HCT116 (cell line): ENCODE measurements around the gene MRPS35. TPM values are rescaled to one million over a fixed set of nuclear protein-coding genes. Genes with fewer than 3 reads are reported as not detected.
"Not testable (repeated sequence)": the region's sequence is repeated elsewhere in the genome, so short reads cannot be mapped to it uniquely, and the experiment has no call there.

Experiments used
- ATAC-seq: fragments of 200-7000 bp; cut with Tn5 transposase; 2 replicates; pipeline ENCODE4 v1.9.1; 2020; ENCODE audit warnings: mild to moderate bottlenecking, moderate library complexity
- BruUV-seq: library from RNA; stranded (reverse); fragments of 400-500 nt; replicated peaks from 2 replicates; lab custom pipeline; 2021; lab: Mats Ljungman, UMichigan
- CTCF ChIA-PET: fragments of 300-600 bp; sonication (Branson Sonifier 250); formaldehyde crosslinking; loops from one replicate; lab custom pipeline; 2021; ENCODE audit warnings: antibody characterized with exemption; lab: Charles Lee
- POLR2A ChIA-PET: fragments of 300-600, 350-600 bp; sonication (Branson Sonifier 250); formaldehyde crosslinking; loops from one replicate; lab custom pipeline; 2021; ENCODE audit warnings: antibody characterized with exemption; lab: Charles Lee
- RAD21 ChIA-PET, 2 experiments: fragments of 300-600 bp; sonication (Branson Sonifier 250); formaldehyde crosslinking; loops; one replicate each; lab custom pipeline; 2023; ENCODE audit warnings: low total read pairs in 2 of 2; ENCODE audit not compliant: uncharacterized antibody in 2 of 2, unreplicated experiment in 2 of 2, low non-redundant PET in 1 of 2; lab: Charles Lee
- DNase-seq: peaks from one replicate; pipeline ENCODE4 v3.0.0-alpha.2; 2010; ENCODE audit warnings: low read depth, low spot score
- H2AFZ ChIP-seq: fragments of 200-600 bp; shearing (Covaris generic), sonication (generic); 2 replicates; pipeline ENCODE4 v1.6.1; 2017; ENCODE audit warnings: low read depth, mixed run types, mixed read lengths, antibody characterized with exemption, low read length; ENCODE audit not compliant: poor library complexity, severe bottlenecking
- H3K27ac ChIP-seq: 2 replicates; pipeline ENCODE4 v1.5.1; 2012; ENCODE audit warnings: low read depth, low read length
- H3K27me3 ChIP-seq: fragments of 200-600 bp; sonication (generic); 2 replicates; pipeline ENCODE4 v1.6.1; 2016; ENCODE audit warnings: mixed run types, low read length, mixed read lengths; ENCODE audit not compliant: insufficient read depth
- H3K36me3 ChIP-seq, 2 experiments: fragments of 200-500 bp in 1 of 2; fragments of 200-600 bp in 1 of 2; sonication (Bioruptor generic) in 1 of 2; sonication (generic) in 1 of 2; 2 replicates each; pipeline versions ENCODE4 v1.5.1 to v1.6.1; 2014 to 2016; ENCODE audit warnings: low read length in 2 of 2, inconsistent platforms in 1 of 2, mixed read lengths in 1 of 2, mixed run types in 1 of 2; ENCODE audit not compliant: insufficient read depth in 2 of 2, control insufficient read depth in 1 of 2
- H3K4me1 ChIP-seq, 2 experiments: fragments of 200-600 bp in 1 of 2; sonication (generic) in 1 of 2; 2 replicates each; pipeline versions ENCODE4 v1.5.1 to v1.6.1; 2012 to 2017; ENCODE audit warnings: low read length in 2 of 2, inconsistent platforms in 1 of 2, mild to moderate bottlenecking in 1 of 2, mixed read lengths in 1 of 2, mixed run types in 1 of 2, moderate library complexity in 1 of 2; ENCODE audit not compliant: insufficient read depth in 2 of 2, control insufficient read depth in 1 of 2
- H3K4me2 ChIP-seq: fragments of 200-600 bp; sonication (generic); 2 replicates; pipeline ENCODE4 v1.6.1; 2017; ENCODE audit warnings: mixed run types, low read length, mixed read lengths
- H3K4me3 ChIP-seq, 2 experiments: fragments of 200-600 bp in 1 of 2; sonication (generic) in 1 of 2; replicated peaks in 1 of 2; 2 replicates each; pipeline ENCODE4 v1.5.1; 2011 to 2016; ENCODE audit warnings: low read length in 2 of 2, control low read depth in 1 of 2, low read depth in 1 of 2, mild to moderate bottlenecking in 1 of 2, mixed read lengths in 1 of 2, mixed run types in 1 of 2
- H3K79me2 ChIP-seq: fragments of 200-600 bp; sonication (generic); 2 replicates; pipeline ENCODE4 v1.6.1; 2017; ENCODE audit warnings: mild to moderate bottlenecking, mixed run types, low read length, moderate library complexity, mixed read lengths; ENCODE audit not compliant: insufficient read depth
- H3K9ac ChIP-seq: fragments of 200-600 bp; sonication (generic); 2 replicates; pipeline ENCODE4 v1.6.1; 2016; ENCODE audit warnings: low read length, mixed read lengths
- H3K9me2 ChIP-seq: fragments of 200-600 bp; sonication (generic), shearing (Covaris generic); 2 replicates; pipeline ENCODE4 v1.6.1; 2017; ENCODE audit warnings: mixed run types, mild to moderate bottlenecking, moderate library complexity; ENCODE audit not compliant: insufficient read depth
- H3K9me3 ChIP-seq, 2 experiments: fragments of 200-500 bp in 1 of 2; fragments of 200-600 bp in 1 of 2; sonication (Bioruptor generic) in 1 of 2; sonication (generic) in 1 of 2; 2 replicates each; pipeline ENCODE4 v1.6.1; 2014 to 2017; ENCODE audit warnings: low read length in 2 of 2, mixed read lengths in 2 of 2, inconsistent platforms in 1 of 2, low read depth in 1 of 2, mild to moderate bottlenecking in 1 of 2, mixed run types in 1 of 2, moderate library complexity in 1 of 2; ENCODE audit not compliant: control insufficient read depth in 1 of 2, insufficient read depth in 1 of 2
- H4K20me1 ChIP-seq: fragments of 200-600 bp; sonication (generic), shearing (Covaris generic); 2 replicates; pipeline ENCODE4 v1.6.1; 2017; ENCODE audit warnings: mixed run types, mild to moderate bottlenecking, moderate library complexity; ENCODE audit not compliant: insufficient read depth
- CBX3 ChIP-seq: IDR thresholded peaks from 2 replicates; pipeline ENCODE4 v1.6.1; 2012; ENCODE audit warnings: low read depth
- CEBPB ChIP-seq: IDR thresholded peaks from 2 replicates; pipeline ENCODE4 v1.6.1; 2012; ENCODE audit warnings: low read depth
- CTCF ChIP-seq, 3 experiments: fragments of 200-600 bp in 1 of 3; sonication (generic) in 1 of 3; IDR thresholded peaks in 2 of 3; conservative IDR thresholded peaks in 1 of 3; 2 replicates each; pipeline ENCODE4 v1.5.1; 2012 to 2017; ENCODE audit warnings: low read depth in 2 of 3, low read length in 2 of 3, antibody characterized with exemption in 1 of 3, borderline replicate concordance in 1 of 3, control low read depth in 1 of 3, mild to moderate bottlenecking in 1 of 3, mixed read lengths in 1 of 3, mixed run types in 1 of 3, moderate library complexity in 1 of 3; ENCODE audit not compliant: insufficient read depth in 1 of 3
- EGR1 ChIP-seq: IDR thresholded peaks from 2 replicates; pipeline ENCODE4 v1.6.1; 2012; ENCODE audit warnings: low read depth
- ELF1 ChIP-seq: IDR thresholded peaks from 2 replicates; pipeline ENCODE4 v1.6.1; 2012; ENCODE audit warnings: low read depth, borderline replicate concordance
- EZH2phosphoT487 ChIP-seq: fragments of 200-600 bp; IDR thresholded peaks from 2 replicates; pipeline ENCODE4 v1.6.1; 2018; ENCODE audit warnings: antibody characterized with exemption, borderline replicate concordance
- FOSL1 ChIP-seq: IDR thresholded peaks from 2 replicates; pipeline ENCODE4 v1.6.1; 2012; ENCODE audit warnings: low read depth
- JUND ChIP-seq: IDR thresholded peaks from 2 replicates; pipeline ENCODE4 v1.6.1; 2012
- MAX ChIP-seq: IDR thresholded peaks from 2 replicates; pipeline ENCODE4 v1.6.1; 2012
- POLR2A ChIP-seq: IDR thresholded peaks from 2 replicates; pipeline ENCODE4 v1.7.0; 2011; ENCODE audit warnings: borderline replicate concordance; ENCODE audit not compliant: insufficient read depth, insufficient read length; ENCODE audit errors: extremely low read depth
- POLR2AphosphoS5 ChIP-seq: IDR thresholded peaks from 2 replicates; pipeline ENCODE4 v1.6.1; 2011; ENCODE audit warnings: mild to moderate bottlenecking, low read depth, low read length, moderate library complexity
- RAD21 ChIP-seq: IDR thresholded peaks from 2 replicates; pipeline ENCODE4 v1.6.1; 2012; ENCODE audit warnings: low read depth, mild to moderate bottlenecking
- SIN3A ChIP-seq: IDR thresholded peaks from 2 replicates; pipeline ENCODE4 v1.6.1; 2012; ENCODE audit warnings: low read depth
- SRF ChIP-seq: IDR thresholded peaks from 2 replicates; pipeline ENCODE4 v1.6.1; 2012; ENCODE audit warnings: low read depth
- TCF7L2 ChIP-seq: IDR thresholded peaks from 2 replicates; pipeline ENCODE4 v1.7.0; 2011; ENCODE audit warnings: borderline replicate concordance, inconsistent platforms; ENCODE audit not compliant: insufficient read depth, insufficient read length; ENCODE audit errors: extremely low read depth
- YY1 ChIP-seq: IDR thresholded peaks from 2 replicates; pipeline ENCODE4 v1.6.1; 2011; ENCODE audit warnings: low read length, low read depth, moderate library complexity, mild to moderate bottlenecking; ENCODE audit not compliant: insufficient replicate concordance; ENCODE audit errors: extremely low read depth
- ZBTB33 ChIP-seq: IDR thresholded peaks from 2 replicates; pipeline ENCODE4 v1.6.1; 2011; ENCODE audit warnings: mild to moderate bottlenecking, low read length, moderate library complexity; ENCODE audit not compliant: insufficient replicate concordance; ENCODE audit errors: extremely low read depth
- ZFX ChIP-seq: fragments of 450-650 bp; IDR thresholded peaks from 2 replicates; pipeline ENCODE4 v1.6.1; 2017
- ZNF274 ChIP-seq: fragments of 200-500 bp; sonication (Bioruptor generic); IDR thresholded peaks from 2 replicates; pipeline ENCODE4 v1.6.1; 2014; ENCODE audit warnings: mild to moderate bottlenecking, low read depth, low read length, inconsistent platforms
- intact Hi-C: fragments of 100-400 bp; cut with micrococcal nuclease; formaldehyde crosslinking; loops from 2 replicates; pipeline ENCODE4 v1.10.0; 2022
- total RNA-seq: library from RNA; stranded (reverse); gene quantifications from one replicate; pipeline ENCODE4 v1.2.1, GENCODE V29; 2021; ENCODE audit not compliant: unreplicated experiment

MRPS35 gene
- total RNA-seq, 1 experiment from 2014 or later: 55.4 TPM

- no peaks in the 10 kb centered on the region; the same call in 1 of the 2 replicates for H3K9me2 ChIP-seq
- RAD21 ChIA-PET: interaction anchor here in 1 of 2 experiments (1.5 kb wide), 1 partner anchor 88 kb away, joined by 4 read pairs; no protein-coding TSS in a partner anchor
- H2AFZ ChIP-seq: no peak overlapping the region
- peaks cover 20 to 25% of the 10 kb centered on the region in 2 experiments; a peak in 3 of 4 replicates for H3K36me3 ChIP-seq
- H3K4me2 ChIP-seq: no peak overlapping the region
- POLR2A ChIA-PET: interaction anchor here (0.5 kb wide), 1 partner anchor 59 kb away, joined by 3 read pairs; no protein-coding TSS in a partner anchor
- H4K20me1 ChIP-seq: peaks cover 9% of the 10 kb centered on the region; the same call in 1 of the 2 replicates
- TF ChIP-seq JUND (no peak), ZFX (no peak), SIN3A (no peak), POLR2AphosphoS5 (no peak), CTCF (IDR thresholded peaks at IDR 0.05 in 2 of 3, conservative IDR thresholded peaks at IDR 0.05 in 1 of 3; ENCODE audit: borderline replicate concordance in 1 of 3, insufficient read depth in 1 of 3, low read depth in 2 of 3, low read length in 2 of 3) (no peak), SRF (no peak), MAX (no peak), FOSL1 (no peak), CBX3 (no peak), CEBPB (no peak), ZBTB33 (no peak), TCF7L2 (no peak), ELF1 (no peak), EGR1 (no peak), POLR2A (no peak), ZNF274 (no peak), EZH2phosphoT487 (no peak), YY1 (no peak), RAD21 (no peak)
- peaks cover 14% of the 10 kb centered on the region for H3K79me2 ChIP-seq
- no peak overlapping the region for H3K4me3 ChIP-seq
- H3K4me1 ChIP-seq: no peaks in the 10 kb centered on the region
- intact Hi-C loops: loop anchor here (1.0 to 2.0 kb wide), 6 partner anchors 88 to 1266 kb away; no protein-coding TSS in a partner anchor
- H3K27ac ChIP-seq: no peak overlapping the region
- CTCF ChIA-PET: interaction anchor here (0.8 to 2.5 kb wide), 13 partner anchors 8 to 1229 kb away, joined by 3 to 25 read pairs (median 4); no protein-coding TSS in a partner anchor
- DNase-seq (no peak), ATAC-seq (no peak)
- no peaks in the 10 kb centered on the region for H3K27me3 ChIP-seq
- BruUV-seq: no TSS peak
- H3K9me3 ChIP-seq: no peaks in the 10 kb centered on the region
- H3K9ac ChIP-seq: no peak overlapping the region
Measured at GRCh38 chr12:27733791-27734190, 23.2 kb downstream of the MRPS35 start.

GRCh38 chr12:27734321-27734720 is 23.7 kb downstream of the MRPS35 start:
- H3K27ac ChIP-seq, ATAC-seq, H3K9me2 ChIP-seq, intact Hi-C loops, H3K4me1 ChIP-seq, BruUV-seq, POLR2A ChIA-PET, DNase-seq, H3K9me3 ChIP-seq, H4K20me1 ChIP-seq, H3K4me2 ChIP-seq, H3K79me2 ChIP-seq, H3K9ac ChIP-seq, H3K4me3 ChIP-seq, H3K27me3 ChIP-seq, H2AFZ ChIP-seq: not testable (repeated sequence)
- peaks cover 20 to 29% of the 10 kb centered on the region in 2 experiments; a peak in 3 of 4 replicates for H3K36me3 ChIP-seq
- CTCF ChIA-PET: interaction anchor here (1.0 to 2.2 kb wide), 3 partner anchors 106 to 207 kb away, joined by 3 to 20 read pairs (median 6); no protein-coding TSS in a partner anchor
- RAD21 ChIA-PET: interaction anchor here in 1 of 2 experiments (1.5 kb wide), 1 partner anchor 87 kb away, joined by 4 read pairs; no protein-coding TSS in a partner anchor
